A673 (cell line): ENCODE data around the gene CD226.

ENCODE experiments used
- CTCF ChIP-seq: fragments of 300-800, 200-600 bp; sonication (generic); conservative IDR thresholded peaks from 2 replicates; pipeline ENCODE4 v1.5.1; 2017; ENCODE audit warnings: low read depth, mild to moderate bottlenecking, antibody characterized with exemption, low read length, moderate library complexity, mixed read lengths
- EZH2 ChIP-seq: fragments of 200-600 bp; sonication (generic); IDR thresholded peaks from 2 replicates; pipeline ENCODE4 v1.6.1; 2017; ENCODE audit warnings: borderline replicate concordance, low read depth, mild to moderate bottlenecking, mixed read lengths, antibody characterized with exemption, low read length; ENCODE audit not compliant: poor library complexity, severe bottlenecking

GRCh38 chr18:69941183-69941582 is 6.5 kb downstream of the CD226 start:
- TF ChIP-seq EZH2 (no peak), CTCF (no peak)
